CD14-positive monocyte (primary cell): ENCODE data around the gene MAP3K3. TPM values are rescaled to one million over a fixed set of nuclear protein-coding genes. Genes with fewer than 3 reads are reported as not detected.

Experiments used
- DNase-seq, 3 donors: peaks; one replicate each; pipeline ENCODE4 v3.0.0-alpha.2; 2011 to 2022
- H2AFZ ChIP-seq: 2 replicates; pipeline ENCODE4 v1.6.0; 2012; ENCODE audit warnings: mild to moderate bottlenecking, low read depth, low read length, inconsistent platforms; ENCODE audit not compliant: insufficient read depth, poor library complexity, severe bottlenecking
- H3K27ac ChIP-seq, 2 donors: 1 replicate in 1 of 2; 2 replicates in 1 of 2; pipeline ENCODE4 v1.5.1; 2012 to 2013; ENCODE audit warnings: low read length in 2 of 2, control low read depth in 1 of 2, inconsistent platforms in 1 of 2, low read depth in 1 of 2, mild to moderate bottlenecking in 1 of 2
- H3K27me3 ChIP-seq, 2 donors: one replicate each; pipeline versions ENCODE4 v1.6.0 to v1.6.1; 2011 to 2013; ENCODE audit warnings: low read length in 2 of 2; ENCODE audit not compliant: control insufficient read depth in 2 of 2, insufficient read depth in 2 of 2
- H3K36me3 ChIP-seq, 2 donors: replicated peaks in 1 of 2; 1 replicate in 1 of 2; 2 replicates in 1 of 2; pipeline versions ENCODE4 v1.5.1 to v1.6.1; 2012 to 2013; ENCODE audit warnings: low read length in 2 of 2, control low read depth in 1 of 2, inconsistent platforms in 1 of 2, mild to moderate bottlenecking in 1 of 2; ENCODE audit not compliant: insufficient read depth in 2 of 2, control insufficient read depth in 1 of 2
- H3K4me1 ChIP-seq, 2 donors: 1 replicate in 1 of 2; 2 replicates in 1 of 2; pipeline versions ENCODE4 v1.5.1 to v1.6.1; 2012 to 2013; ENCODE audit warnings: low read length in 2 of 2, control low read depth in 1 of 2, inconsistent platforms in 1 of 2, mild to moderate bottlenecking in 1 of 2, moderate library complexity in 1 of 2; ENCODE audit not compliant: insufficient read depth in 2 of 2, control insufficient read depth in 1 of 2
- H3K4me2 ChIP-seq: replicated peaks from 2 replicates; pipeline ENCODE3; 2012; ENCODE audit warnings: low read length, moderate library complexity, mild to moderate bottlenecking; ENCODE audit not compliant: poor library complexity, severe bottlenecking; ENCODE audit errors: extremely low read depth
- H3K4me3 ChIP-seq, 3 experiments: fragments of 200-600 bp in 1 of 3; sonication (generic) in 1 of 3; replicated peaks in 1 of 3; 1 replicate in 2 of 3; 2 replicates in 1 of 3; pipeline ENCODE4 v1.5.1; 2011 to 2013; ENCODE audit warnings: low read length in 3 of 3, mild to moderate bottlenecking in 3 of 3, control low read depth in 2 of 3, low read depth in 2 of 3, inconsistent platforms in 1 of 3, moderate library complexity in 1 of 3
- H3K79me2 ChIP-seq: 2 replicates; pipeline ENCODE4 v1.6.0; 2012; ENCODE audit warnings: mild to moderate bottlenecking, control low read depth, inconsistent platforms, low read length, moderate library complexity; ENCODE audit not compliant: insufficient read depth
- H3K9ac ChIP-seq: 2 replicates; pipeline ENCODE4 v1.6.0; 2017; ENCODE audit warnings: low read length, mild to moderate bottlenecking; ENCODE audit not compliant: insufficient read depth, poor library complexity, severe bottlenecking
- H3K9me3 ChIP-seq, 2 donors: replicated peaks in 1 of 2; 1 replicate in 1 of 2; 2 replicates in 1 of 2; pipeline versions ENCODE4 v1.5.1 to v1.6.1; 2012 to 2013; ENCODE audit warnings: low read length in 2 of 2, control low read depth in 1 of 2; ENCODE audit not compliant: control insufficient read depth in 1 of 2, insufficient read depth in 1 of 2
- H4K20me1 ChIP-seq: 2 replicates; pipeline ENCODE4 v1.6.0; 2012; ENCODE audit warnings: mild to moderate bottlenecking, low read length, control low read depth, moderate library complexity; ENCODE audit not compliant: insufficient read depth
- H3K27ac Mint-ChIP-seq, 7 donors: one replicate each; pipeline ENCODE4 v1.8.0; 2020; ENCODE audit warnings: mild to moderate bottlenecking in 7 of 7, mixed read lengths in 7 of 7, moderate library complexity in 6 of 7, inconsistent platforms in 2 of 7
- H3K27me3 Mint-ChIP-seq, 3 donors: one replicate each; pipeline ENCODE4 v1.8.0; 2021 to 2022; ENCODE audit warnings: low read depth in 3 of 3, mild to moderate bottlenecking in 3 of 3, mixed read lengths in 3 of 3, moderate library complexity in 3 of 3, inconsistent platforms in 1 of 3
- H3K36me3 Mint-ChIP-seq, 2 donors: one replicate each; pipeline ENCODE4 v1.8.0; 2020; ENCODE audit warnings: mixed read lengths in 2 of 2, inconsistent platforms in 1 of 2, mild to moderate bottlenecking in 1 of 2
- H3K4me1 Mint-ChIP-seq: one replicate; pipeline ENCODE4 v1.8.0; 2020; ENCODE audit warnings: mild to moderate bottlenecking, mixed read lengths
- H3K4me3 Mint-ChIP-seq, 2 donors: one replicate each; pipeline ENCODE4 v1.8.0; 2020; ENCODE audit warnings: mild to moderate bottlenecking in 2 of 2, mixed read lengths in 2 of 2, moderate library complexity in 1 of 2
- H3K9me3 Mint-ChIP-seq, 7 donors: one replicate each; pipeline ENCODE4 v1.8.0; 2020 to 2022; ENCODE audit warnings: mixed read lengths in 7 of 7, mild to moderate bottlenecking in 6 of 7, moderate library complexity in 6 of 7, inconsistent platforms in 2 of 7
- WGBS: methylation state at CpG from one replicate; pipeline ENCODE4 v1.1.5; 2013; ENCODE audit warnings: missing lambda C conversion rate; ENCODE audit not compliant: insufficient coverage; 5-methylcytosine and 5-hydroxymethylcytosine counted together
- intact Hi-C, 2 donors: fragments of 100-400 bp; cut with micrococcal nuclease; formaldehyde crosslinking; loops; one replicate each; pipeline versions ENCODE4 v1.15.0 to v1.15.1; 2023
- polyA plus RNA-seq, 3 donors: library from polyadenylated mRNA; depleted of rRNA in 1 of 3; unstranded in 2 of 3; stranded (reverse) in 1 of 3; fragments of 300-500 nt in 2 of 3; fragments of >200 nt in 1 of 3; fragmentation: Illumina TruSeq in 2 of 3; gene quantifications; 1 replicate in 2 of 3; 2 replicates in 1 of 3; pipeline ENCODE4 v1.2.3, GENCODE V29; 2012 to 2021
- TF ChIP-seq, protein P1 (sequence below): fragments of 200-600 bp; IDR thresholded peaks from one replicate; pipeline ENCODE4 v1.8.0; 2022; ENCODE audit warnings: antibody characterized with exemption, mild to moderate bottlenecking

MAP3K3 gene
- polyA plus RNA-seq, 3 donors: 52.2 to 219 (median 63.6) TPM

DNA sequence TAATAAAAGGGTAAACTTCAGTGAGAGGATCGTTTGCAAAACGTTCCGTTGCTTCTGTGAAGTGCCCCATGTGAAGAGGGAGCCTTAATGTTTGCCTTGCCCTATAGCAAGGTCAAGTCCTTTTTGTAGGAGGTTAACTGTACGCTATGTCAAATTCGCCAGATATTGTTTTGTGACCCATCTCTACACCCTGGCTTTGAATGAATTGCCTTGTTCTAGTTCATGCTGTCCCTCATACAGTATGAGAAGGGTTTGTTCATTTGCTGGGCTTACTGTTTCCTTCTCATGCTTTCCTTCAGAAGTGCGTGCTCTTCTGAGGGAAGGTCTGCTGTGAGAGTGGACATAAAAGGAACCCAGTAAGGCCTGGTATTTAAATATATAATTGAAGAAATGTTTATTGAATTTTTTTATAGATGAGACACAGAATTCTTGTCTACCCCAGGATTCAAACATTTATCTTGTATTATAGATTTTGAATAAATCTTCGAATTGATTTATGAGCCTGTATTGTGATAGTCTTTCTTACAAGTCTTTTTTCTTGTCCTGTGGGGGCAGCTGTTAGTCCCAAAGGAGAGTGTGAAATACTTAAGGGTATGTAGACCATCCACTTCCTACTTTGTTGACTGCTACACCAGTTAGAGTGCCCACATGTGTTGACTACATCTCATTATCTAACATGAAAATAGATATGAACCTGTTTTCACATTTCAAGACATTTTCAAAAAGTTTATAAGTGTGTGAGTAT lies 1.7 kb downstream of the MAP3K3 start:
- TF ChIP-seq, protein P1, sequence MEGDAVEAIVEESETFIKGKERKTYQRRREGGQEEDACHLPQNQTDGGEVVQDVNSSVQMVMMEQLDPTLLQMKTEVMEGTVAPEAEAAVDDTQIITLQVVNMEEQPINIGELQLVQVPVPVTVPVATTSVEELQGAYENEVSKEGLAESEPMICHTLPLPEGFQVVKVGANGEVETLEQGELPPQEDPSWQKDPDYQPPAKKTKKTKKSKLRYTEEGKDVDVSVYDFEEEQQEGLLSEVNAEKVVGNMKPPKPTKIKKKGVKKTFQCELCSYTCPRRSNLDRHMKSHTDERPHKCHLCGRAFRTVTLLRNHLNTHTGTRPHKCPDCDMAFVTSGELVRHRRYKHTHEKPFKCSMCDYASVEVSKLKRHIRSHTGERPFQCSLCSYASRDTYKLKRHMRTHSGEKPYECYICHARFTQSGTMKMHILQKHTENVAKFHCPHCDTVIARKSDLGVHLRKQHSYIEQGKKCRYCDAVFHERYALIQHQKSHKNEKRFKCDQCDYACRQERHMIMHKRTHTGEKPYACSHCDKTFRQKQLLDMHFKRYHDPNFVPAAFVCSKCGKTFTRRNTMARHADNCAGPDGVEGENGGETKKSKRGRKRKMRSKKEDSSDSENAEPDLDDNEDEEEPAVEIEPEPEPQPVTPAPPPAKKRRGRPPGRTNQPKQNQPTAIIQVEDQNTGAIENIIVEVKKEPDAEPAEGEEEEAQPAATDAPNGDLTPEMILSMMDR: no peak
- Histone ChIP-seq H3K9me3 (no peaks in the 10 kb centered on the region), H3K4me2 (peak overlapping the region; percentile 94), H3K27ac (peak overlapping the region in 1 of 2 donors; percentile 74), H3K27me3 (no peaks in the 10 kb centered on the region), H3K36me3 (peaks cover 7 to 8% of the 10 kb centered on the region in 2 donors), H3K4me1 (peaks cover 37 to 49% of the 10 kb centered on the region in 2 donors), H4K20me1 (peaks cover 61% of the 10 kb centered on the region), H2AFZ (no peak overlapping the region), H3K9ac (peak overlapping the region; percentile 69), H3K79me2 (peaks cover 62% of the 10 kb centered on the region), H3K4me3 (peak overlapping the region; percentile 72 to 96 (median 92))
- Mint-ChIP-seq H3K4me1 (peaks cover 47% of the 10 kb centered on the region), H3K4me3 (peak overlapping the region; percentile 99), H3K27me3 (peaks cover 0 to 6% (median 5%) of the 10 kb centered on the region in 3 donors), H3K36me3 (peaks cover 4 to 23% of the 10 kb centered on the region in 2 donors), H3K27ac (peak overlapping the region; percentile 81 to 93 (median 88)), H3K9me3 (peaks cover 0 to 2% (median 0%) of the 10 kb centered on the region in 7 donors)
- no peak for DNase-seq
- 40% methylated on average over 5 of the region's 7 CpGs for WGBS
- intact Hi-C loops: loop anchor here (5.0 to 10.0 kb wide), 5 partner anchors 43 to 218 kb away; partner anchors contain the start of genes CCDC47 (in 1 of the 2), DCAF7 (in 1 of the 2), DDX42 (in 1 of the 2) and SMARCD2 (in 1 of the 2)

- Histone ChIP-seq H3K36me3 (peaks cover 13% of the 10 kb centered on the region in 2 donors), H4K20me1 (peaks cover 67% of the 10 kb centered on the region), H3K9me3 (no peaks in the 10 kb centered on the region), H3K4me2 (peak overlapping the region; percentile 94), H3K79me2 (peaks cover 67% of the 10 kb centered on the region), H3K27me3 (no peaks in the 10 kb centered on the region), H3K27ac (peak overlapping the region in 1 of 2 donors; percentile 74), H3K9ac (no peak overlapping the region), H2AFZ (no peak overlapping the region), H3K4me1 (peaks cover 37 to 52% of the 10 kb centered on the region in 2 donors), H3K4me3 (peak overlapping the region; percentile 72 to 96 (median 92))
- Mint-ChIP-seq H3K27ac (peak overlapping the region; percentile 12 to 83 (median 69)), H3K36me3 (peaks cover 4 to 27% of the 10 kb centered on the region in 2 donors), H3K4me1 (peaks cover 49% of the 10 kb centered on the region), H3K4me3 (peak overlapping the region; percentile 99), H3K27me3 (peaks cover 0 to 6% (median 5%) of the 10 kb centered on the region in 3 donors), H3K9me3 (peaks cover 0 to 2% (median 0%) of the 10 kb centered on the region in 7 donors)
- intact Hi-C loops: loop anchor here (5.0 to 10.0 kb wide), 5 partner anchors 43 to 218 kb away; partner anchors contain the start of genes CCDC47 (in 1 of the 2), DCAF7 (in 1 of the 2), DDX42 (in 1 of the 2) and SMARCD2 (in 1 of the 2)
- TF ChIP-seq, protein P1: no peak
- 0% methylated on average over 1 of the region's 1 CpG for WGBS
- DNase-seq: no peak
These were observed 2.3 kb downstream of the MAP3K3 start for GRCh38 chr17:63624531-63624880.
